H9 (cell line): ENCODE measurements around the gene ADGRB3. TPM values are rescaled to one million over a fixed set of nuclear protein-coding genes. Genes with fewer than 3 reads are reported as not detected.

Experiments
- DNase-seq: peaks from one replicate; pipeline ENCODE4 v3.0.0-alpha.2; 2017
- H2AFZ ChIP-seq: one replicate; pipeline ENCODE4 v1.6.1; 2013; ENCODE audit warnings: mild to moderate bottlenecking, low read length, control low read depth, moderate library complexity
- H2AK5ac ChIP-seq: 2 replicates; pipeline ENCODE4 v1.6.1; 2013; ENCODE audit warnings: low read length, control low read depth, mixed read lengths; ENCODE audit not compliant: insufficient read length
- H2BK120ac ChIP-seq: one replicate; pipeline ENCODE4 v1.6.1; 2013; ENCODE audit warnings: low read depth, mild to moderate bottlenecking, low read length, control low read depth, inconsistent platforms; ENCODE audit not compliant: poor library complexity, severe bottlenecking
- H2BK12ac ChIP-seq: 2 replicates; pipeline ENCODE4 v1.6.1; 2013; ENCODE audit warnings: low read length, control low read depth, mixed read lengths, low read depth; ENCODE audit not compliant: insufficient read length
- H2BK15ac ChIP-seq: 2 replicates; pipeline ENCODE4 v1.6.1; 2013; ENCODE audit warnings: low read depth, low read length, control low read depth
- H2BK20ac ChIP-seq: one replicate; pipeline ENCODE4 v1.6.1; 2013; ENCODE audit warnings: low read depth, mild to moderate bottlenecking, low read length, control low read depth, inconsistent platforms; ENCODE audit not compliant: poor library complexity, severe bottlenecking
- H2BK5ac ChIP-seq: 2 replicates; pipeline ENCODE4 v1.6.1; 2013; ENCODE audit warnings: low read length, control low read depth, mixed read lengths; ENCODE audit not compliant: insufficient read length
- H3K14ac ChIP-seq: 2 replicates; pipeline ENCODE4 v1.6.1; 2013; ENCODE audit warnings: low read length, control low read depth; ENCODE audit not compliant: insufficient read depth
- H3K18ac ChIP-seq: 2 replicates; pipeline ENCODE4 v1.6.1; 2013; ENCODE audit warnings: low read depth, mild to moderate bottlenecking, mixed read lengths, low read length, control low read depth; ENCODE audit not compliant: insufficient read length
- H3K23ac ChIP-seq: 2 replicates; pipeline ENCODE4 v1.6.1; 2013; ENCODE audit warnings: low read length, control low read depth, mixed read lengths, low read depth; ENCODE audit not compliant: insufficient read length
- H3K23me2 ChIP-seq: 2 replicates; pipeline ENCODE4 v1.6.1; 2013; ENCODE audit warnings: low read depth, mild to moderate bottlenecking, mixed read lengths, low read length, control low read depth; ENCODE audit not compliant: insufficient read length, poor library complexity, severe bottlenecking
- H3K27ac ChIP-seq: 2 replicates; pipeline ENCODE4 v1.5.1; 2013; ENCODE audit warnings: low read length, control low read depth, mixed read lengths, low read depth; ENCODE audit not compliant: insufficient read length
- H3K27me3 ChIP-seq: 2 replicates; pipeline ENCODE4 v1.6.1; 2013; ENCODE audit warnings: low read length, control low read depth, inconsistent platforms; ENCODE audit not compliant: insufficient read depth
- H3K4ac ChIP-seq: 2 replicates; pipeline ENCODE4 v1.6.1; 2013; ENCODE audit warnings: low read depth, mild to moderate bottlenecking, control low read depth, inconsistent platforms, low read length, moderate library complexity
- H3K4me1 ChIP-seq: 2 replicates; pipeline ENCODE4 v1.6.1; 2013; ENCODE audit warnings: low read length, control low read depth, inconsistent platforms; ENCODE audit not compliant: insufficient read depth
- H3K4me2 ChIP-seq: 2 replicates; pipeline ENCODE4 v1.6.1; 2013; ENCODE audit warnings: low read length, control low read depth, mixed read lengths; ENCODE audit not compliant: insufficient read length, insufficient read depth
- H3K56ac ChIP-seq: 2 replicates; pipeline ENCODE4 v1.6.1; 2013; ENCODE audit warnings: low read depth, mild to moderate bottlenecking, mixed read lengths, low read length, control low read depth; ENCODE audit not compliant: insufficient read length
- H3K79me1 ChIP-seq: 2 replicates; pipeline ENCODE4 v1.6.1; 2013; ENCODE audit warnings: low read depth, mild to moderate bottlenecking, moderate library complexity, low read length, control low read depth, inconsistent platforms; ENCODE audit not compliant: insufficient read depth, poor library complexity, severe bottlenecking
- H3K79me2 ChIP-seq: 2 replicates; pipeline ENCODE4 v1.6.1; 2013; ENCODE audit warnings: low read length, control low read depth, inconsistent platforms; ENCODE audit not compliant: insufficient read depth
- H3K9ac ChIP-seq: 2 replicates; pipeline ENCODE4 v1.6.1; 2013; ENCODE audit warnings: low read length, control low read depth, mixed read lengths; ENCODE audit not compliant: insufficient read length; ENCODE audit errors: extremely low read depth
- H3K9me3 ChIP-seq: one replicate; pipeline ENCODE4 v1.6.1; 2013; ENCODE audit warnings: low read depth, low read length, inconsistent platforms; ENCODE audit not compliant: control insufficient read depth
- H3T11ph ChIP-seq: one replicate; pipeline ENCODE4 v1.6.1; 2013; ENCODE audit warnings: mild to moderate bottlenecking, low read length, control low read depth, inconsistent platforms
- H4K20me1 ChIP-seq: one replicate; pipeline ENCODE4 v1.6.1; 2013; ENCODE audit not compliant: control insufficient read depth, insufficient read length, insufficient read depth
- H4K5ac ChIP-seq: 2 replicates; pipeline ENCODE4 v1.6.1; 2013; ENCODE audit warnings: low read depth, mild to moderate bottlenecking, mixed read lengths, low read length, control low read depth; ENCODE audit not compliant: insufficient read length
- H4K8ac ChIP-seq: replicated peaks from 2 replicates; pipeline ENCODE4 v1.6.1; 2013; ENCODE audit warnings: low read length, control low read depth, mixed read lengths, low read depth; ENCODE audit not compliant: insufficient read length
- H4K91ac ChIP-seq: 2 replicates; pipeline ENCODE4 v1.6.1; 2013; ENCODE audit warnings: low read depth, mild to moderate bottlenecking, moderate library complexity, mixed read lengths, low read length, control low read depth; ENCODE audit not compliant: insufficient read length
- H3K27ac Mint-ChIP-seq, 3 experiments: 2 replicates in 2 of 3; 3 replicates in 1 of 3; pipeline ENCODE4 v1.8.0; 2020 to 2021; ENCODE audit warnings: mixed read lengths in 3 of 3, mild to moderate bottlenecking in 1 of 3, moderate library complexity in 1 of 3
- H3K27me3 Mint-ChIP-seq: 2 replicates; pipeline ENCODE4 v1.8.0; 2021; ENCODE audit warnings: low read depth, mild to moderate bottlenecking, moderate library complexity, mixed read lengths
- H3K36me3 Mint-ChIP-seq, 3 experiments: 2 replicates in 2 of 3; 3 replicates in 1 of 3; pipeline ENCODE4 v1.8.0; 2020 to 2021; ENCODE audit warnings: low read depth in 3 of 3, mixed read lengths in 3 of 3; ENCODE audit not compliant: insufficient read depth in 1 of 3
- H3K4me1 Mint-ChIP-seq, 2 experiments: 2 replicates each; pipeline ENCODE4 v1.8.0; 2020; ENCODE audit warnings: mixed read lengths in 2 of 2
- H3K4me3 Mint-ChIP-seq, 2 experiments: 2 replicates in 1 of 2; 3 replicates in 1 of 2; pipeline ENCODE4 v1.8.0; 2020 to 2021; ENCODE audit warnings: mild to moderate bottlenecking in 2 of 2, mixed read lengths in 2 of 2, moderate library complexity in 1 of 2
- H3K9me3 Mint-ChIP-seq, 2 experiments: 2 replicates in 1 of 2; 3 replicates in 1 of 2; pipeline ENCODE4 v1.8.0; 2020; ENCODE audit warnings: mild to moderate bottlenecking in 2 of 2, mixed read lengths in 2 of 2, moderate library complexity in 1 of 2
- CTCF ChIP-seq: fragments of 200-600 bp; sonication (generic); conservative IDR thresholded peaks from 3 replicates; pipeline ENCODE4 v1.8.0; 2021; ENCODE audit warnings: antibody characterized with exemption, mild to moderate bottlenecking
- WGBS: extraction: QIAGEN DNeasy Blood & Tissue Kit; methylation state at CpG from one replicate; pipeline ENCODE4 v1.1.7; 2013; ENCODE audit warnings: missing lambda C conversion rate, low lambda C conversion rate, mixed read lengths; ENCODE audit not compliant: insufficient read length; ENCODE audit errors: extremely low coverage; 5-methylcytosine and 5-hydroxymethylcytosine counted together
- total RNA-seq: library from RNA; stranded (reverse); gene quantifications from 2 replicates; pipeline ENCODE4 v1.2.1, GENCODE V29; 2021

Gene ADGRB3
- total RNA-seq, 1 experiment from 2014 or later: 0.37 TPM

- Mint-ChIP-seq H3K4me1 (peaks cover 6 to 8% of the 10 kb centered on the region in 2 experiments), H3K27me3 (no peaks in the 10 kb centered on the region), H3K27ac (no peak overlapping the region), H3K36me3 (no peaks in the 10 kb centered on the region), H3K9me3 (no peaks in the 10 kb centered on the region), H3K4me3 (no peak overlapping the region)
- DNase-seq: no peak
- H3K23me2 ChIP-seq: no peaks in the 10 kb centered on the region
- H2AK5ac ChIP-seq: no peak overlapping the region
- H2BK5ac ChIP-seq: no peak overlapping the region
- no peak for TF ChIP-seq CTCF
- H3K14ac ChIP-seq: no peak overlapping the region
- no peak overlapping the region for H3T11ph ChIP-seq
- no peak overlapping the region for H3K9ac ChIP-seq
- H3K4me1 ChIP-seq: no peaks in the 10 kb centered on the region
- H3K56ac ChIP-seq: no peak overlapping the region
- H2BK20ac ChIP-seq: no peak overlapping the region
- WGBS: no CpG with 5 or more reads among the region's 4 CpGs
- no peak overlapping the region for H3K4ac ChIP-seq
- no peak overlapping the region for H4K8ac ChIP-seq
- no peak overlapping the region for H3K4me2 ChIP-seq
- no peak overlapping the region for H2BK12ac ChIP-seq
- no peak overlapping the region for H3K27ac ChIP-seq
- H2BK15ac ChIP-seq: no peak overlapping the region
- no peak overlapping the region for H4K91ac ChIP-seq
- H3K79me1 ChIP-seq: no peaks in the 10 kb centered on the region
- no peaks in the 10 kb centered on the region for H3K27me3 ChIP-seq
- H2BK120ac ChIP-seq: no peak overlapping the region
- H3K79me2 ChIP-seq: no peaks in the 10 kb centered on the region
- no peak overlapping the region for H2AFZ ChIP-seq
- no peak overlapping the region for H3K18ac ChIP-seq
- no peak overlapping the region for H4K5ac ChIP-seq
- H4K20me1 ChIP-seq: no peaks in the 10 kb centered on the region
- no peaks in the 10 kb centered on the region for H3K9me3 ChIP-seq
- H3K23ac ChIP-seq: no peak overlapping the region
Measured at GRCh38 chr6:68701159-68701558, 66.1 kb downstream of the ADGRB3 start.
